Activated T-helper 1 cell treated with anti-CD3 and anti-CD28 coated beads, Interleukin-12 subunit alpha, Interleukin-12 subunit beta, Interleukin-2, Interleukin-4 antibody, amounts not matched to agents 30 ng/mL and 10 ng/mL and 1 ng/mL, durations not matched to agents 14 hours and 24 hours and 36 hours (primary cell): ENCODE results near the gene SLC8A3. TPM values are rescaled to one million over a fixed set of nuclear protein-coding genes. Genes with fewer than 3 reads are reported as not detected.

Source experiments
- DNase-seq: peaks from one replicate; pipeline ENCODE4 v3.0.0; 2021; ENCODE audit warnings: low spot score
- H3K27ac Mint-ChIP-seq: one replicate; pipeline ENCODE4 v1.8.0; 2021; ENCODE audit warnings: mild to moderate bottlenecking, mixed read lengths
- H3K27me3 Mint-ChIP-seq: one replicate; pipeline ENCODE4 v1.8.0; 2022; ENCODE audit warnings: mild to moderate bottlenecking, moderate library complexity, mixed read lengths; ENCODE audit not compliant: insufficient read depth
- H3K36me3 Mint-ChIP-seq: one replicate; pipeline ENCODE4 v1.8.0; 2021; ENCODE audit warnings: low read depth, mixed read lengths
- H3K4me1 Mint-ChIP-seq: one replicate; pipeline ENCODE4 v1.8.0; 2021; ENCODE audit warnings: low read depth, mixed read lengths
- H3K4me3 Mint-ChIP-seq: one replicate; pipeline ENCODE4 v1.8.0; 2021; ENCODE audit warnings: mild to moderate bottlenecking, moderate library complexity, mixed read lengths
- H3K9me3 Mint-ChIP-seq: one replicate; pipeline ENCODE4 v1.8.0; 2021; ENCODE audit warnings: mixed read lengths
- intact Hi-C: fragments of 100-400 bp; cut with micrococcal nuclease; formaldehyde crosslinking; loops from one replicate; pipeline ENCODE4 v1.15.1; 2024
- total RNA-seq: library from RNA; stranded (reverse); gene quantifications from 2 replicates; pipeline ENCODE4 v1.2.3, GENCODE V29; 2022

The SLC8A3 gene
- total RNA-seq, 1 donor from 2014 or later, result 0.21 TPM

- Mint-ChIP-seq H3K27ac (no peak overlapping the region), H3K9me3 (no peaks in the 10 kb centered on the region), H3K4me3 (no peak overlapping the region), H3K27me3 (peaks cover 3% of the 10 kb centered on the region), H3K4me1 (peaks cover 5% of the 10 kb centered on the region), H3K36me3 (no peaks in the 10 kb centered on the region)
- no peak for DNase-seq
- intact Hi-C loops, result no loop called here
These were observed 186.0 kb downstream of the SLC8A3 start for GRCh38 chr14:70002589-70003346.

GRCh38 chr14:70000601-70001000 lies 188.2 kb downstream of the SLC8A3 start:
- no peaks in the 10 kb centered on the region for H3K9me3 Mint-ChIP-seq
- intact Hi-C loops, result no loop called here
- H3K4me3 Mint-ChIP-seq, result no peak overlapping the region
- no peaks in the 10 kb centered on the region for H3K36me3 Mint-ChIP-seq
- peaks cover 8% of the 10 kb centered on the region for H3K27me3 Mint-ChIP-seq
- no peak overlapping the region for H3K27ac Mint-ChIP-seq
- no peak for DNase-seq
- H3K4me1 Mint-ChIP-seq, result no peaks in the 10 kb centered on the region

GRCh38 chr14:69999261-69999674 lies 189.5 kb downstream of the SLC8A3 start:
- H3K27ac Mint-ChIP-seq, result no peak overlapping the region
- H3K4me3 Mint-ChIP-seq, result no peak overlapping the region
- H3K36me3 Mint-ChIP-seq, result no peaks in the 10 kb centered on the region
- DNase-seq, result no peak
- no peaks in the 10 kb centered on the region for H3K4me1 Mint-ChIP-seq
- no peaks in the 10 kb centered on the region for H3K9me3 Mint-ChIP-seq
- peaks cover 11% of the 10 kb centered on the region for H3K27me3 Mint-ChIP-seq
- intact Hi-C loops, result no loop called here

GRCh38 chr14:69997849-69998248 lies 190.9 kb downstream of the SLC8A3 start:
- intact Hi-C loops, result no loop called here
- DNase-seq, result no peak
- Mint-ChIP-seq H3K27ac (no peak overlapping the region), H3K9me3 (no peaks in the 10 kb centered on the region), H3K36me3 (no peaks in the 10 kb centered on the region), H3K4me1 (no peaks in the 10 kb centered on the region), H3K27me3 (peaks cover 16% of the 10 kb centered on the region), H3K4me3 (no peak overlapping the region)

GRCh38 chr14:69996216-69996615 lies 192.5 kb downstream of the SLC8A3 start:
- Mint-ChIP-seq H3K4me1 (no peaks in the 10 kb centered on the region), H3K27ac (no peak overlapping the region), H3K9me3 (no peaks in the 10 kb centered on the region), H3K36me3 (no peaks in the 10 kb centered on the region), H3K27me3 (peaks cover 22% of the 10 kb centered on the region), H3K4me3 (no peak overlapping the region)
- intact Hi-C loops, result no loop called here
- no peak for DNase-seq

Other genes starting within 250 kb of the SLC8A3 start
- gene COX16, start 170.7 kb upstream of the SLC8A3 start, total RNA-seq, result 67.3 and 67.7 TPM in 2 replicates
- 2.2 and 3.2 TPM in 2 replicates for gene SYNJ2BP, start 228.1 kb upstream of the SLC8A3 start, total RNA-seq